IMR-90 (cell line): ENCODE data around the gene LMTK2. TPM values are rescaled to one million over a fixed set of nuclear protein-coding genes. Genes with fewer than 3 reads are reported as not detected.

Experiments
- ATAC-seq: fragments of 200-7000 bp; cut with Tn5 transposase; 2 replicates; pipeline ENCODE4 v1.9.1; 2020; ENCODE audit warnings: low read depth, mild to moderate bottlenecking, moderate library complexity
- Bru-seq: library from RNA; stranded (reverse); fragments of 400-500 nt; gene quantifications from one replicate; lab custom pipeline; 2021; lab: Mats Ljungman, UMichigan
- BruChase-seq, 2 experiments: library from RNA; stranded (reverse); fragments of 400-500 nt; gene quantifications; one replicate each; lab custom pipeline; 2021; lab: Mats Ljungman, UMichigan
- BruUV-seq: library from RNA; stranded (reverse); fragments of 400-500 nt; replicated peaks from 2 replicates; lab custom pipeline; 2021; lab: Mats Ljungman, UMichigan
- CTCF ChIA-PET: fragments of 300-600 bp; formaldehyde crosslinking; extraction: SDS; loops from one replicate; lab custom pipeline; 2021; ENCODE audit warnings: antibody characterized with exemption; lab: Yijun Ruan, JAX
- POLR2A ChIA-PET: fragments of 300-600 bp; sonication (Branson Sonifier 250); formaldehyde crosslinking; loops from one replicate; lab custom pipeline; 2022; ENCODE audit warnings: antibody characterized with exemption; ENCODE audit not compliant: unreplicated experiment; lab: Charles Lee
- DNase-seq: peaks from one replicate; pipeline ENCODE4 v3.0.0; 2013
- H2AFZ ChIP-seq: replicated peaks from 2 replicates; pipeline ENCODE3; 2013; ENCODE audit warnings: low read length, mild to moderate bottlenecking; ENCODE audit not compliant: poor library complexity
- H2AK5ac ChIP-seq: 2 replicates; pipeline ENCODE4 v1.6.1; 2013; ENCODE audit warnings: low read depth, low read length, inconsistent platforms
- H2AK9ac ChIP-seq: replicated peaks from 2 replicates; pipeline ENCODE3; 2013; ENCODE audit warnings: mild to moderate bottlenecking, low read depth, low read length, moderate library complexity; ENCODE audit not compliant: poor library complexity
- H2BK120ac ChIP-seq: 2 replicates; pipeline ENCODE4 v1.6.1; 2013; ENCODE audit warnings: low read depth, low read length, inconsistent platforms
- H2BK15ac ChIP-seq: 3 replicates; pipeline ENCODE4 v1.6.1; 2013; ENCODE audit warnings: low read depth, low read length, inconsistent platforms
- H2BK20ac ChIP-seq: 2 replicates; pipeline ENCODE4 v1.6.1; 2013; ENCODE audit warnings: low read depth, mild to moderate bottlenecking, inconsistent platforms, low read length, moderate library complexity
- H2BK5ac ChIP-seq: 2 replicates; pipeline ENCODE4 v1.6.1; 2013; ENCODE audit warnings: mild to moderate bottlenecking, low read depth, low read length, inconsistent platforms; ENCODE audit not compliant: poor library complexity, severe bottlenecking
- H3K14ac ChIP-seq: replicated peaks from 2 replicates; pipeline ENCODE4 v1.6.1; 2013; ENCODE audit warnings: low read depth, low read length, inconsistent platforms
- H3K18ac ChIP-seq: 2 replicates; pipeline ENCODE4 v1.6.1; 2013; ENCODE audit warnings: low read depth, low read length, control low read depth
- H3K23ac ChIP-seq: 2 replicates; pipeline ENCODE4 v1.6.1; 2013; ENCODE audit warnings: low read depth, low read length, inconsistent platforms
- H3K27ac ChIP-seq: 2 replicates; pipeline ENCODE4 v1.5.1; 2013; ENCODE audit warnings: mild to moderate bottlenecking, control low read depth, low read length; ENCODE audit not compliant: insufficient read depth
- H3K27me3 ChIP-seq: 2 replicates; pipeline ENCODE4 v1.6.1; 2013; ENCODE audit warnings: low read length; ENCODE audit not compliant: control insufficient read depth, insufficient read depth
- H3K36me3 ChIP-seq: 2 replicates; pipeline ENCODE4 v1.6.1; 2013; ENCODE audit warnings: low read length, mixed read lengths; ENCODE audit not compliant: control insufficient read depth, insufficient read depth
- H3K4ac ChIP-seq: 2 replicates; pipeline ENCODE4 v1.6.1; 2013; ENCODE audit warnings: low read depth, low read length, inconsistent platforms
- H3K4me1 ChIP-seq: 2 replicates; pipeline ENCODE4 v1.6.1; 2013; ENCODE audit warnings: low read length, mixed read lengths; ENCODE audit not compliant: control insufficient read depth, insufficient read depth
- H3K4me2 ChIP-seq: 2 replicates; pipeline ENCODE4 v1.6.1; 2013; ENCODE audit warnings: low read depth, mild to moderate bottlenecking, control low read depth, low read length, moderate library complexity
- H3K4me3 ChIP-seq: 2 replicates; pipeline ENCODE4 v1.5.1; 2013; ENCODE audit warnings: low read depth, mild to moderate bottlenecking, control low read depth, low read length, moderate library complexity; ENCODE audit not compliant: insufficient read depth
- H3K56ac ChIP-seq: 2 replicates; pipeline ENCODE4 v1.6.1; 2013; ENCODE audit warnings: low read length, inconsistent platforms; ENCODE audit not compliant: insufficient read depth; ENCODE audit errors: extremely low read depth
- H3K79me1 ChIP-seq, 2 experiments: 2 replicates each; pipeline ENCODE4 v1.6.1; 2013; ENCODE audit warnings: low read length in 2 of 2, inconsistent platforms in 1 of 2, low read depth in 1 of 2
- H3K9ac ChIP-seq: 2 replicates; pipeline ENCODE4 v1.6.1; 2013; ENCODE audit warnings: low read depth, low read length, control low read depth
- H3K9me1 ChIP-seq: 2 replicates; pipeline ENCODE4 v1.6.1; 2013; ENCODE audit warnings: low read length, inconsistent platforms; ENCODE audit not compliant: insufficient read depth
- H3K9me3 ChIP-seq: 2 replicates; pipeline ENCODE4 v1.6.1; 2013; ENCODE audit warnings: low read length; ENCODE audit not compliant: control insufficient read depth, insufficient read depth
- H4K20me1 ChIP-seq: 2 replicates; pipeline ENCODE4 v1.6.1; 2013; ENCODE audit warnings: low read length, inconsistent platforms; ENCODE audit not compliant: insufficient read depth
- H4K5ac ChIP-seq: 2 replicates; pipeline ENCODE4 v1.6.1; 2013; ENCODE audit warnings: mild to moderate bottlenecking, low read depth, low read length, control low read depth
- H4K8ac ChIP-seq, 2 experiments: 2 replicates each; pipeline ENCODE4 v1.6.1; 2013; ENCODE audit warnings: low read depth in 2 of 2, low read length in 2 of 2, control low read depth in 1 of 2, inconsistent platforms in 1 of 2
- H4K91ac ChIP-seq: 2 replicates; pipeline ENCODE4 v1.6.1; 2013; ENCODE audit warnings: low read depth, low read length, inconsistent platforms; ENCODE audit not compliant: insufficient read depth
- BHLHE40 ChIP-seq: fragments of 150-350 bp; IDR thresholded peaks from 2 replicates; pipeline ENCODE4 v1.6.1; 2016; ENCODE audit warnings: mild to moderate bottlenecking, low read depth, low read length
- CEBPB ChIP-seq: IDR thresholded peaks from 2 replicates; pipeline ENCODE4 v1.6.1; 2012; ENCODE audit warnings: low read depth, low read length, improper control_type of control experiment
- CHD1 ChIP-seq: IDR thresholded peaks from 2 replicates; pipeline ENCODE4 v1.6.1; 2012; ENCODE audit warnings: low read depth, low read length, improper control_type of control experiment
- CTCF ChIP-seq: conservative IDR thresholded peaks from 2 replicates; pipeline ENCODE4 v1.5.1; 2012; ENCODE audit warnings: mild to moderate bottlenecking, low read depth, low read length, improper control_type of control experiment
- FOS ChIP-seq: fragments of 150-350 bp; IDR thresholded peaks from 2 replicates; pipeline ENCODE4 v1.6.1; 2016; ENCODE audit warnings: low read depth, low read length
- MAZ ChIP-seq: IDR thresholded peaks from 2 replicates; pipeline ENCODE4 v1.6.1; 2012; ENCODE audit warnings: low read depth, mild to moderate bottlenecking, low read length, improper control_type of control experiment, moderate library complexity, borderline replicate concordance
- MXI1 ChIP-seq: IDR thresholded peaks from 2 replicates; pipeline ENCODE4 v1.6.1; 2012; ENCODE audit warnings: low read depth, mild to moderate bottlenecking, low read length, moderate library complexity, borderline replicate concordance
- NFE2L2 ChIP-seq: fragments of 150-350 bp; IDR thresholded peaks from 2 replicates; pipeline ENCODE4 v1.6.1; 2016; ENCODE audit warnings: low read depth, mild to moderate bottlenecking, low read length
- POLR2A ChIP-seq: IDR thresholded peaks from 2 replicates; pipeline ENCODE4 v1.6.1; 2012; ENCODE audit warnings: mild to moderate bottlenecking, low read depth, low read length
- RAD21 ChIP-seq: IDR thresholded peaks from 2 replicates; pipeline ENCODE4 v1.6.1; 2012; ENCODE audit warnings: low read length, improper control_type of control experiment
- RCOR1 ChIP-seq: IDR thresholded peaks from 2 replicates; pipeline ENCODE4 v1.6.1; 2012; ENCODE audit warnings: mild to moderate bottlenecking, low read length, improper control_type of control experiment; ENCODE audit not compliant: insufficient replicate concordance
- RFX5 ChIP-seq: IDR thresholded peaks from 2 replicates; pipeline ENCODE4 v1.8.0; 2012; ENCODE audit warnings: low read depth, mild to moderate bottlenecking, low read length, moderate library complexity
- SMC3 ChIP-seq: fragments of 150-350 bp; IDR thresholded peaks from 2 replicates; pipeline ENCODE4 v1.6.1; 2016; ENCODE audit warnings: low read depth, mild to moderate bottlenecking, antibody characterized with exemption, low read length, moderate library complexity
- USF2 ChIP-seq: fragments of 150-350 bp; IDR thresholded peaks from 2 replicates; pipeline ENCODE4 v1.6.1; 2017; ENCODE audit warnings: mild to moderate bottlenecking, antibody characterized with exemption, low read length, low read depth
- WGBS, 2 experiments: methylation state at CpG; one replicate each; pipeline versions ENCODE4 v1.1.5 to v1.1.7; 2013; ENCODE audit warnings: missing lambda C conversion rate in 2 of 2; ENCODE audit not compliant: insufficient read length in 1 of 2; ENCODE audit errors: extremely low coverage in 2 of 2; 5-methylcytosine and 5-hydroxymethylcytosine counted together
- dilution Hi-C: fragments of 300-500 bp; cut with HindIII; formaldehyde crosslinking; loops from one replicate; pipeline ENCODE4 v1.14.3; 2018; ENCODE audit warnings: low sequenced_read_pairs; ENCODE audit not compliant: unreplicated experiment
- in situ Hi-C: fragments of 300-500 bp; cut with MboI; formaldehyde crosslinking; loops from 3 replicates; pipeline ENCODE4 v1.14.3; 2019; ENCODE audit warnings: low sequenced_read_pairs, inconsistent platforms, mixed read lengths
- intact Hi-C: fragments of 100-400 bp; cut with micrococcal nuclease; formaldehyde crosslinking; loops from 2 replicates; pipeline ENCODE4 v1.10.0; 2022
- long read RNA-seq: library from polyadenylated mRNA; unstranded; transcript quantifications from one replicate; pipeline ENCODE4 v2.0.0, GENCODE V29; 2021; ENCODE audit not compliant: unreplicated experiment
- polyA plus RNA-seq, 3 experiments: library from polyadenylated mRNA; depleted of rRNA; stranded (reverse); fragments of >200 nt; gene quantifications; 2 replicates each; pipeline ENCODE4 v1.2.3, GENCODE V29; 2012; ENCODE audit warnings: low replicate concordance in 1 of 3
- total RNA-seq: library from RNA; depleted of rRNA; stranded (reverse); fragments of >200 nt; gene quantifications from 2 replicates; pipeline ENCODE4 v1.2.3, GENCODE V29; 2012; rRNA removed

LMTK2 gene
- total RNA-seq (5.0 and 5.3 TPM in 2 replicates), polyA plus RNA-seq (2012; rRNA removed) (4.2 and 4.4 TPM in 2 replicates), Bru-seq, nascent RNA (percentile 67 among the genes with signal in this experiment), BruChase-seq, experiment 1, labeled RNA remaining after a 6-hour chase (percentile 65 among the genes with signal in this experiment), BruChase-seq, experiment 2, labeled RNA remaining after a 2-hour chase (percentile 63 among the genes with signal in this experiment)
- 1.9 and 2.9 TPM in 2 replicates for polyA plus RNA-seq (2012; cell fraction: cytosol; rRNA removed)
- polyA plus RNA-seq (2012; cell fraction: nucleus; rRNA removed; ENCODE audit: low replicate concordance): 7.0 and 7.3 TPM in 2 replicates
- long read RNA-seq, partial matches to known transcripts: 9 of 16 reads
- long read RNA-seq, other reads (novel, unspliced or antisense): 7 of 16 reads

- Histone ChIP-seq H3K56ac (no peak within 1 kb of the TSS), H3K4me3 (peak within 1 kb of the TSS; percentile 87), H3K36me3 (no peaks in the 10 kb centered on the region), H4K91ac (no peak within 1 kb of the TSS), H3K4ac (peak within 1 kb of the TSS; percentile 65), H3K9me1 (no peaks in the 10 kb centered on the region), H2AFZ (peak within 1 kb of the TSS; percentile 99), H3K9me3 (peaks cover 2% of the 10 kb centered on the region; the same call in 1 of the 2 replicates), H3K23ac (no peak within 1 kb of the TSS; the same call in 1 of the 2 replicates), H4K20me1 (no peaks in the 10 kb centered on the region), H3K14ac (no peak within 1 kb of the TSS), H2AK5ac (no peak within 1 kb of the TSS), H2BK5ac (no peak within 1 kb of the TSS), H3K27ac (peak within 1 kb of the TSS; percentile 55), H2BK15ac (no peak within 1 kb of the TSS), H3K9ac (peak within 1 kb of the TSS; percentile 69), H4K5ac (no peak within 1 kb of the TSS), H4K8ac (peak within 1 kb of the TSS in 1 of 2 experiments; percentile 51; a peak in 1 of 4 replicates), H2BK20ac (no peak within 1 kb of the TSS), H3K4me1 (no peaks in the 10 kb centered on the region), H3K18ac (no peak within 1 kb of the TSS), H3K4me2 (peak within 1 kb of the TSS; percentile 100), H2BK120ac (no peak within 1 kb of the TSS), H3K79me1 (peaks cover 0 to 13% of the 10 kb centered on the region in 2 experiments; a peak in 2 of 4 replicates), H2AK9ac (peak within 1 kb of the TSS; percentile 83), H3K27me3 (no peaks in the 10 kb centered on the region)
- POLR2A ChIA-PET: no interaction called here
- dilution Hi-C loops: no loop called here
- BruUV-seq: no TSS peak
- in situ Hi-C loops: no loop called here
- DNase-seq: peak; percentile 86
- WGBS, 2 experiments: 0% methylated on average over 8 of the region's 75 CpGs; no CpG with 5 or more reads in 1 of the 2 experiments
- CTCF ChIA-PET: interaction anchor here (0.7 to 1.3 kb wide), 5 partner anchors 9 to 62 kb away, joined by 3 to 4 read pairs (median 4); no protein-coding TSS in a partner anchor
- intact Hi-C loops: loop anchor here (1.0 to 5.0 kb wide), 3 partner anchors 62 to 146 kb away; partner anchors contain the start of gene TECPR1
- ATAC-seq: peak; percentile 100
- TF ChIP-seq BHLHE40 (no peak), RAD21 (peak; percentile 72), RCOR1 (no peak), USF2 (peak; percentile 96), CTCF (peak; percentile 98), SMC3 (peak; percentile 94), CEBPB (no peak), MXI1 (no peak), MAZ (peak; percentile 62; the same call in 1 of the 2 replicates), RFX5 (no peak), NFE2L2 (no peak), FOS (0 out of 2 replicates have a peak, but pooled peaks have one; percentile 24), CHD1 (no peak), POLR2A (peak; percentile 73)
These were observed at the start of gene LMTK2 for GRCh38 chr7:98106647-98107312. Gene LMTK2 (plus strand): TSS chr7:98106862. CDS start chr7:98107178, 316 bp downstream.
